Mucosa of stomach (tissue), 1 donor: ENCODE measurements around the gene ZMIZ1.

Experiments used
- H3K27me3 ChIP-seq: one replicate; pipeline ENCODE4 v1.7.0; 2013; ENCODE audit warnings: mild to moderate bottlenecking, low read length; ENCODE audit not compliant: control insufficient read depth, insufficient read depth
- H3K36me3 ChIP-seq: one replicate; pipeline ENCODE4 v1.7.0; 2013; ENCODE audit warnings: low read length; ENCODE audit not compliant: control insufficient read depth, insufficient read depth
- H3K4me1 ChIP-seq: one replicate; pipeline ENCODE4 v1.7.0; 2013; ENCODE audit warnings: mild to moderate bottlenecking, low read length; ENCODE audit not compliant: control insufficient read depth, insufficient read depth
- H3K4me3 ChIP-seq: one replicate; pipeline ENCODE4 v1.7.0; 2013; ENCODE audit warnings: low read length
- H3K9ac ChIP-seq: one replicate; pipeline ENCODE4 v1.7.0; 2013; ENCODE audit warnings: mild to moderate bottlenecking, low read length, moderate library complexity
- H3K9me3 ChIP-seq: one replicate; pipeline ENCODE4 v1.7.0; 2013; ENCODE audit warnings: mild to moderate bottlenecking, low read length, moderate library complexity; ENCODE audit not compliant: control insufficient read depth
- donor health status: Pancreatic carcinoma.

Gene ZMIZ1

GRCh38 chr10:79350407-79351154 lies 281.8 kb downstream of the ZMIZ1 start:
- Histone ChIP-seq H3K4me1 (peaks cover 43% of the 10 kb centered on the region), H3K9ac (no peak overlapping the region), H3K27me3 (no peaks in the 10 kb centered on the region), H3K9me3 (no peaks in the 10 kb centered on the region), H3K36me3 (peaks cover 43% of the 10 kb centered on the region), H3K4me3 (no peak overlapping the region)

- H3K9ac ChIP-seq, result no peak overlapping the region
- no peaks in the 10 kb centered on the region for H3K27me3 ChIP-seq
- H3K36me3 ChIP-seq, result peaks cover 43% of the 10 kb centered on the region
- H3K9me3 ChIP-seq, result no peaks in the 10 kb centered on the region
- peaks cover 41% of the 10 kb centered on the region for H3K4me1 ChIP-seq
- no peak overlapping the region for H3K4me3 ChIP-seq
Observed at GRCh38 chr10:79351332-79351731, 282.6 kb downstream of the ZMIZ1 start.

- no peak overlapping the region for H3K4me3 ChIP-seq
- H3K9me3 ChIP-seq, result no peaks in the 10 kb centered on the region
- H3K4me1 ChIP-seq, result peaks cover 34% of the 10 kb centered on the region
- H3K36me3 ChIP-seq, result peaks cover 43% of the 10 kb centered on the region
- H3K9ac ChIP-seq, result no peak overlapping the region
- no peaks in the 10 kb centered on the region for H3K27me3 ChIP-seq
Observed at GRCh38 chr10:79352035-79352877, 283.5 kb downstream of the ZMIZ1 start.

- no peaks in the 10 kb centered on the region for H3K9me3 ChIP-seq
- no peaks in the 10 kb centered on the region for H3K27me3 ChIP-seq
- H3K4me1 ChIP-seq, result peaks cover 35% of the 10 kb centered on the region
- H3K9ac ChIP-seq, result no peak overlapping the region
- H3K36me3 ChIP-seq, result peaks cover 43% of the 10 kb centered on the region
- H3K4me3 ChIP-seq, result no peak overlapping the region
Observed at GRCh38 chr10:79353000-79353406, 284.2 kb downstream of the ZMIZ1 start.

GRCh38 chr10:79353726-79354125 lies 285.0 kb downstream of the ZMIZ1 start:
- Histone ChIP-seq H3K9ac (no peak overlapping the region), H3K9me3 (no peaks in the 10 kb centered on the region), H3K4me1 (peaks cover 35% of the 10 kb centered on the region), H3K36me3 (peaks cover 43% of the 10 kb centered on the region), H3K27me3 (no peaks in the 10 kb centered on the region), H3K4me3 (no peak overlapping the region)

GRCh38 chr10:79354141-79354540 lies 285.4 kb downstream of the ZMIZ1 start:
- no peak overlapping the region for H3K4me3 ChIP-seq
- no peak overlapping the region for H3K9ac ChIP-seq
- no peaks in the 10 kb centered on the region for H3K9me3 ChIP-seq
- H3K27me3 ChIP-seq, result no peaks in the 10 kb centered on the region
- peaks cover 35% of the 10 kb centered on the region for H3K4me1 ChIP-seq
- H3K36me3 ChIP-seq, result peaks cover 43% of the 10 kb centered on the region

- H3K9me3 ChIP-seq, result no peaks in the 10 kb centered on the region
- no peak overlapping the region for H3K4me3 ChIP-seq
- peaks cover 35% of the 10 kb centered on the region for H3K4me1 ChIP-seq
- H3K27me3 ChIP-seq, result no peaks in the 10 kb centered on the region
- H3K9ac ChIP-seq, result no peak overlapping the region
- H3K36me3 ChIP-seq, result peaks cover 39% of the 10 kb centered on the region
Observed at GRCh38 chr10:79354615-79355014, 285.8 kb downstream of the ZMIZ1 start.

- H3K4me1 ChIP-seq, result peaks cover 36% of the 10 kb centered on the region
- no peak overlapping the region for H3K4me3 ChIP-seq
- H3K9ac ChIP-seq, result no peak overlapping the region
- H3K9me3 ChIP-seq, result no peaks in the 10 kb centered on the region
- H3K36me3 ChIP-seq, result peaks cover 32% of the 10 kb centered on the region
- H3K27me3 ChIP-seq, result no peaks in the 10 kb centered on the region
Observed at GRCh38 chr10:79355420-79356017, 286.8 kb downstream of the ZMIZ1 start.

GRCh38 chr10:79356104-79356503 lies 287.3 kb downstream of the ZMIZ1 start:
- Histone ChIP-seq H3K9ac (no peak overlapping the region), H3K4me1 (peaks cover 34% of the 10 kb centered on the region), H3K27me3 (no peaks in the 10 kb centered on the region), H3K36me3 (peaks cover 27% of the 10 kb centered on the region), H3K4me3 (no peak overlapping the region), H3K9me3 (no peaks in the 10 kb centered on the region)

GRCh38 chr10:79357180-79357579 lies 288.4 kb downstream of the ZMIZ1 start:
- H3K9ac ChIP-seq, result no peak overlapping the region
- no peak overlapping the region for H3K4me3 ChIP-seq
- no peaks in the 10 kb centered on the region for H3K9me3 ChIP-seq
- peaks cover 27% of the 10 kb centered on the region for H3K36me3 ChIP-seq
- H3K27me3 ChIP-seq, result no peaks in the 10 kb centered on the region
- H3K4me1 ChIP-seq, result peaks cover 34% of the 10 kb centered on the region

GRCh38 chr10:79358811-79359210 lies 290.0 kb downstream of the ZMIZ1 start:
- H3K36me3 ChIP-seq, result peaks cover 11% of the 10 kb centered on the region
- peaks cover 34% of the 10 kb centered on the region for H3K4me1 ChIP-seq
- no peaks in the 10 kb centered on the region for H3K9me3 ChIP-seq
- H3K9ac ChIP-seq, result no peak overlapping the region
- no peaks in the 10 kb centered on the region for H3K27me3 ChIP-seq
- no peak overlapping the region for H3K4me3 ChIP-seq
